C4-2B (cell line): ENCODE results near the gene TIMP3.

ENCODE experiments used
- ZFX ChIP-seq: fragments of 450-650 bp; IDR thresholded peaks from 2 replicates; pipeline ENCODE4 v1.6.1; 2017
- TF ChIP-seq, protein P1 (sequence below): fragments of 450-650 bp; conservative IDR thresholded peaks from 2 replicates; pipeline ENCODE4 v1.5.1; 2017; ENCODE audit warnings: mild to moderate bottlenecking

DNA sequence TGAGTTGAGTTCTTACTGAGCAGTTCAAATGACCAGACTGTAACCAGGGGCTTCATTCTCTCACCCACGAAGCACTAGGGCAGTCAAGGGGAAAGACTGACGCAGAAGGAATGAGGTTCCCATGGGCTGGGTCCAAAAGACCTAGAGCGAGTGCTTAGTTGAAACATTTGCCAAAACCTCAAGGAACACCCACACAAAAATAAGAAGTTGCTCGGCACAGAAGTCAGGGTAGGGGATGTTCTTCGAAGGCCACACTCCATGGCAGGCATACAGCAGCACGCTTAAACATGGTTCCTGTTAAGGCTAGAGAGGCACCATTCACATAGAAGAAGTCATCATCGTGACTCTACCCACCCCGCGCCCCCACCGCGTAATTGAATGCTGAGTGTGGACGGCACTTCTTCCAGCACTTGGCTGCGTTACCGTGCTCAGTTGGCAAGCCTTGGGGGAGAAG, 52.9 kb downstream of the TIMP3 start:
- TF ChIP-seq, protein P1, sequence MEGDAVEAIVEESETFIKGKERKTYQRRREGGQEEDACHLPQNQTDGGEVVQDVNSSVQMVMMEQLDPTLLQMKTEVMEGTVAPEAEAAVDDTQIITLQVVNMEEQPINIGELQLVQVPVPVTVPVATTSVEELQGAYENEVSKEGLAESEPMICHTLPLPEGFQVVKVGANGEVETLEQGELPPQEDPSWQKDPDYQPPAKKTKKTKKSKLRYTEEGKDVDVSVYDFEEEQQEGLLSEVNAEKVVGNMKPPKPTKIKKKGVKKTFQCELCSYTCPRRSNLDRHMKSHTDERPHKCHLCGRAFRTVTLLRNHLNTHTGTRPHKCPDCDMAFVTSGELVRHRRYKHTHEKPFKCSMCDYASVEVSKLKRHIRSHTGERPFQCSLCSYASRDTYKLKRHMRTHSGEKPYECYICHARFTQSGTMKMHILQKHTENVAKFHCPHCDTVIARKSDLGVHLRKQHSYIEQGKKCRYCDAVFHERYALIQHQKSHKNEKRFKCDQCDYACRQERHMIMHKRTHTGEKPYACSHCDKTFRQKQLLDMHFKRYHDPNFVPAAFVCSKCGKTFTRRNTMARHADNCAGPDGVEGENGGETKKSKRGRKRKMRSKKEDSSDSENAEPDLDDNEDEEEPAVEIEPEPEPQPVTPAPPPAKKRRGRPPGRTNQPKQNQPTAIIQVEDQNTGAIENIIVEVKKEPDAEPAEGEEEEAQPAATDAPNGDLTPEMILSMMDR = no peak
- TF ChIP-seq ZFX = no peak
